NCI-H1105 treated with DMSO at 0.1 percent for 48 hours (cell line): ENCODE data around the gene SLC16A12.

Source experiments
- DNase-seq: peaks from one replicate; lab custom pipeline; 2025; lab: John Stamatoyannopoulos, UW

SLC16A12 gene

GRCh38 chr10:89535171-89536012, at the start of gene SLC16A12:
SLC16A12 (minus strand) TSS chr10:89535594; CDS start chr10:89462578, 73,016 bp downstream.
- DNase-seq, result no peak

GRCh38 chr10:89582022-89582421, 46.6 kb upstream of the SLC16A12 start:
- no peak for DNase-seq

GRCh38 chr10:89580243-89580642, 44.8 kb upstream of the SLC16A12 start:
- DNase-seq, result no peak

GRCh38 chr10:89576696-89577095, 41.3 kb upstream of the SLC16A12 start:
- no peak for DNase-seq

GRCh38 chr10:89576022-89576421, 40.6 kb upstream of the SLC16A12 start:
- DNase-seq, result no peak

- no peak for DNase-seq
These were observed 39.6 kb upstream of the SLC16A12 start for GRCh38 chr10:89575031-89575430.

GRCh38 chr10:89574368-89574767, 39.0 kb upstream of the SLC16A12 start:
- peak; percentile 2 for DNase-seq

GRCh38 chr10:89567576-89568245, 32.3 kb upstream of the SLC16A12 start:
- no peak for DNase-seq

GRCh38 chr10:89566992-89567391, 31.6 kb upstream of the SLC16A12 start:
- no peak for DNase-seq

- peak; percentile 77 for DNase-seq
These were observed 30.9 kb upstream of the SLC16A12 start for GRCh38 chr10:89566095-89566950.

- no peak for DNase-seq
These were observed 29.8 kb upstream of the SLC16A12 start for GRCh38 chr10:89565180-89565579.

- DNase-seq, result peak; percentile 56
These were observed 28.6 kb upstream of the SLC16A12 start for GRCh38 chr10:89563861-89564478.

GRCh38 chr10:89563311-89563710, 27.9 kb upstream of the SLC16A12 start:
- DNase-seq, result no peak

GRCh38 chr10:89556600-89556999, 21.2 kb upstream of the SLC16A12 start:
- no peak for DNase-seq

- no peak for DNase-seq
These were observed 20.5 kb upstream of the SLC16A12 start for GRCh38 chr10:89555688-89556445.

GRCh38 chr10:89554433-89554832, 19.0 kb upstream of the SLC16A12 start:
- no peak for DNase-seq

GRCh38 chr10:89553064-89553734, 17.8 kb upstream of the SLC16A12 start:
- DNase-seq, result no peak

GRCh38 chr10:89552213-89552612, 16.8 kb upstream of the SLC16A12 start:
- DNase-seq, result no peak

- peak; percentile 5 for DNase-seq
These were observed 15.1 kb upstream of the SLC16A12 start for GRCh38 chr10:89550509-89550908.

GRCh38 chr10:89549510-89549909, 14.1 kb upstream of the SLC16A12 start:
- no peak for DNase-seq

- no peak for DNase-seq
These were observed 13.3 kb upstream of the SLC16A12 start for GRCh38 chr10:89548673-89549072.
